Activated CD4-positive, alpha-beta T cell treated with anti-CD3 and anti-CD28 coated beads, Interleukin-10, Interleukin-2, amounts not matched to agents 100 ng/mL and 50 ng/mL, durations not matched to agents 16 hours and 8 hours (primary cell): ENCODE data around the gene MAP3K1.
"Not testable (repeated sequence)": the region's sequence is repeated elsewhere in the genome, so short reads cannot be mapped to it uniquely, and the experiment has no call there.

Source experiments
- DNase-seq: peaks from one replicate; pipeline ENCODE4 v3.0.0-alpha.2; 2020

Gene MAP3K1

GRCh38 chr5:56816546-56817081, 1.3 kb downstream of the MAP3K1 start:
- peak; percentile 77 for DNase-seq

DNA sequence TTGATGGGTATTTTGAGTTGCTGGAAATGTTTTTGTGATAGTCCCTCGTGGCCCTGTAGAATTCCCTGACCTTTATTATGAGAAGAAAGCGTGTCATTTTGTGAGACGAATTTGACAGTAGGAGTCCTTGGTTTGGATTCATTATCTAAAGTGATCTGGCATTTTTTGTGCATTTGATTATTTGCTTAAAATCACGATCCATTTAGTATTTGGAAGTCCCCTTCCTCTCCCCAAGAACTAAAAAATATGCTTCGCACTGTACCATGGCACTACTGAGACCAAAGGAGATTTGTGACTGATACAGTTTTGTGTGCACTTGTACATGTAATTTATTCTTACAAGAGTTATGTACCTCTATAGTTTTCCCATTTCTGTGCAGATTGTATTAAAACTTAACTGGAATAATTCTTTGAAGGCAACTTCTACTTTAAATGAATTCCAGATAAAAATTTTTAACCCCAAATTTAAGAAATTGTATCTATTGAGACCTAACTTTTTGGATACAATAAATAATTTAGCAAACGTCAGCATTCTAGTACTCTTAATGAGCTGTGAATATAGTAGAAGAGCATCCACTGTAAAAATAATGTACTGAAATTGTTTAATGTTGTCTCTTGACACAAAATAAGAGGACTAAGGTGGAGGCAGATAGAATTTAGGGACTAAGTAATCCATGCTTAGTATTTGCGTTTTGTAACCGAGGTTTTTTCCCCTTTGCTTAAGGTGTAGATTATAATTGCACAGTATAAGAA, 2.1 kb downstream of the MAP3K1 start:
- DNase-seq = no peak

DNA sequence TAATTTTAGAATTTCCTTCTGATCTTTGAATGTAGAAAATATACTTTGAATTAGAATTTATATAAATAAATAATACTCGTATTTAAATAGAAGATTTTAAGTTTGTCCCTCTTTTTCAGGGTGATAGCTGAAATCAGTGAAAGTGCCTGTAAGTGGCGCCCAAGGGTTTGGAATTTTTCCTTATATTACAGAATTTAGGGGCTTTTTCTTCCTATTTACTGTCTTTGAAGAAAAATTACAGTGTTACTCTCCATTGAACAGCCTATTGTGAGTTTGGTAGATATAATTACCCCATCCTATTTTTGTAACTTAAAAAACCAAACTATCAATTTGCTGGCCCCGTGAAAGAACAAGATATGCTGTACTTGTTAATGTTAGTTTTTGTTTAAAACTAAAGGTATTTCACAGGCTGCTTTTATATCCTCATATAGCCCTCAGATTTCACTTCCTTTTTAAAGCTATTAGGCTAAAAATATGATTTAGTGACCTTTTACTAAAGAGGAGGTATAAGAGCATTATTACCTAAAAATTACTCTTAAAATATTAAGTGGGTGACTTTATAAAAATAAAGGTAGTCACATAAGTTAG, 3.2 kb downstream of the MAP3K1 start:
- no peak for DNase-seq

GRCh38 chr5:56819060-56819881, 3.9 kb downstream of the MAP3K1 start:
- no peak for DNase-seq

DNA sequence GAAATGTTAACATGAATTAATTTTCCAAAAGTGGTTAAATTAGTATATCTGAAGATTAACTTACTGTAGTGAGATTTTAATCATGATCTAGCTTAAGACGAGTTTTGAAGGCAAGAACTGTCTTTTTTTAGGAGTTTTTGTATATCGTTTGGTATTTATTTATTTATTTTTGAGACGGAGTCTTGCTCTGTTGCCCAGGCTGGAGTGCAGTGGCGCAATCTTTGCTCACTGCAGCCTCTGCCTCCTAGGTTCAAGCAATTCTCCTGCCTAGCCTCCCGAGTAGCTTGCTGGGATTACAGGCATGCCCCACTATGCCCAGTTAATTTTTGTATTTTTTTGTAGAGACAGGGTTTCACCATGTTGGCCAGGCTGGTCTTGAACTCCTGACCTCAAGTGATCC, 6.5 kb downstream of the MAP3K1 start:
- not testable (repeated sequence) for DNase-seq

DNA sequence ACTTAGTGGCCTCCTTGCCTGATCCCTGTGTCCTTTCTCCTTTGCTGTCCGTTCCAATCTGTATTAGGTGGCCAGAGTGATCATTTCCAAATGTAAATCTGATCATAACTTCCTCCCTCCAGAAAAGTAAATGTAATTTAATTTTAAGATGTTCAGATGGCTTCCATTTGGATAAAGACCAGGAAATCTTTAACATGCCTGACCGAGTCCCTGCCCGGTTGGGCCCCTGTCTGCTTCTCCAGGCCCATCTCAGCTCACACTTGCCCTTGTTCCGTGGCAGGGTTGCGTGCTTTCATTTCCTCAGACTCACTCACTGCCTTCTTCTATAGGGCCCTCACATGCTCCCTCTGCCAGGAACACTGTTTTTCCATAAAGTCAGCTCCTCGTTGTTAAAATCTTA, 7.6 kb downstream of the MAP3K1 start:
- DNase-seq = no peak

DNA sequence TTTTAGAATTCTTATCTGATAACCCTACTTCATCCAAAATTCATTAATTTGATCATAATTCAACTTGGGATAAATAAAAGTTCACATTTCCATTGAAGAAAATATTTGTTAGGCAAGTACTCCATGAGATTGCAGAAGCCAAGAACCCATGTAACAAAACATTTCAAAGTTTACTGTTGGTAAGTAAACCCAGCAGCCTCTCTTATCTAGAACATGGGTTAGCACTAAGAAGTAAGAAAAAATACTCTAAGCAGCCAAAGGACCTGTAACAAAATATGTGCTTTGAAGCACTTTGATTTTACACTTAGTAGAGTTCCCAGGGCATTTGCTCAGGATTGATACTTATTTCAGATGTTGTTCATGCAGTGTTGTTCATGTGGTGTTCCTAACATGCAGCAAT, 8.7 kb downstream of the MAP3K1 start:
- no peak for DNase-seq

- DNase-seq = no peak
Observed at GRCh38 chr5:56825222-56825824, 10.0 kb downstream of the MAP3K1 start.

DNA sequence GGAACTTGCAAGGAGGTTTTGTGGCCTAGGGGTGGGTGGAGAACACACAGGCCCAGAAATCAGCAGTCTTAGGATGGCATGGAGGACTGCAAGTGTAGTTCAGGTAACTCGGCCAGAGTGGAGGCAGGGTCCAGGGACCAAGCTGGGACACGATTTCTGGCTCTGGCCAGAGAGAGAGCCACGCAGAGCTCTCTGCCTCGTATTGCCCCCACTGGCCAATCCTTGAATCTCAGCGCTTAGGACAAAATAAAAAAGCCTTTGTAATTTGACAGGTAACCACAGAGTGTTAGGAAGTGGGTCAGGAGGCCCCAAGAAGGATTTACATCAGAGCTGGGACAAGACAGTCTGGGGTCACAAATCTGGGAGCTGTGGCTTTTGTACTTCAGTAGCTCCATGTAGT, 11.7 kb downstream of the MAP3K1 start:
- no peak for DNase-seq

- DNase-seq = no peak
Observed at GRCh38 chr5:56827924-56828323, 12.6 kb downstream of the MAP3K1 start.

GRCh38 chr5:56829137-56829908, 14.0 kb downstream of the MAP3K1 start:
- DNase-seq = peak; percentile 71

DNA sequence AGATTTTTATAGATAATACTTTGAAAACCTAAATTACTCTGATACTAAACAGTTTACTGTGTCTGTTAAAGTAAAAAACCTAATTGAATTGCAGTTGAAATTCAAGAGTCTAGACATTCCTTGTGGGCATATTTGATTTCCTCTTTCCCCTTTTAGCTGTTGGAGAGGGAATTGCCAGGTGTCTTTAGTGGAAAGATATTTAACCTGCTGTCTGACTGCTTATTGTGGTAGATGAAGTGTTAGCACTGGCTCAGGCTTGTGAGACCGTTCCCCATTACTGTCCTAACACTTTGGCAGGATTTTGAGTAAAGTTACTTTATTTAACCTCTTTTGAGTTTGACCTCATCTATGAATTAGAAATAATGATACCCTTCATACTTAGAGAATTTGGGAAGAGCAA, 16.4 kb downstream of the MAP3K1 start:
- no peak for DNase-seq

DNA sequence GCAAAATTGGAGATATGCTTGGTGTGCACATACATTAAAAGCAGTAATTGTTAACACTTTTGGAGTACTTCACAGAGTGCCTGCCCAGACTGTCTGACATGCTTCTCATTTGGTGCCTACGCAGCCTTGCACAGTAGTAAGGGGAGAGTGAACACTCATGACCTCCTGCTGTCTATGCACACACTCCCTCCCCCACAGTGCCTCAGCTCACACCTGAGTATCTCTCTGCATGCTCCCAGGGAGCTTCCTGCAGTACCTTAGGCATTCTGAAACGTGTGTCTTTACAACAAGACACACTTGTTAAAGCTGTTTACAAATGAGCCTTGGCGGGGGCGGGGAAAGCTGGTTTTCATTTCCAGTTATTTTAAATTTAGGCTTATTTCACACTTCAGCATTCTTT, 18.0 kb downstream of the MAP3K1 start:
- DNase-seq = no peak

DNA sequence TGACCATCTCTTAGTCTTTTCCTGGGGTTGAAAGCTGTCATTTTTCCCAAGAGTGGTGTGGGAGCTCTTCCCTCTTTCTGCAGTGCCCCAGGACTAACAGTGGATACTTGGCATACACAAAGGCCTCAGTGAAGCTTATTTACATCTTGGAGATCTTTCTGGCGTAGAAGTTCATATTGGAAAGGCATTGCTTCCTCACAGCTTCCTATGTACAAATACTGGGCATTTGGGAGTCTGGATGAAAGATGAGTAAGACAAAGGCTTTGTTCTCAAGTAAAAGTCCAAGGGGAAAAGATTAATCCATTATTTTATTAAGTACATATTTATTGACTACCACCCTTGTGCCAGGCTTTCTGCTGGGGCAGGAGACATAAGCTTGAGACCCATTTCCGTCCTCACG, 22.0 kb downstream of the MAP3K1 start:
- DNase-seq = no peak

DNA sequence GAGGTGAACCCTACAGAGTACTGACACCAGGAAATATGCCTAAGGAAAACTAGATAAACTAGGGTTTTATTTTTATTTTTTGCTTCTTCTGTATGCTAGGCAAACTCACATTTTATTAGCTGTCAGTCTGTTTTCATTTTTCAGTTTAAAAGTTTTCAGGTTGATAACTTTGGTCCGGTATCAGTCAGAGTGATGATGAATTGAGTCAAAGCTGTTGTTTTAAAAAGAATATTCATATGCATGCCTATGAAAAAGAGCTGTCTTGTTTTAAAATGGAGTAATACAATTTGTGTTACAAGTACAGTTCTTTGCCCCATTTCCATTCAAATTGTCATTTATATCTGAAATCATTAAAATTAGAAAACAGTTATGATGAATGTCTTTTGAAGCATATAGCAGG, 22.6 kb downstream of the MAP3K1 start:
- no peak for DNase-seq

- peak; percentile 59 for DNase-seq
Observed at GRCh38 chr5:56838409-56839039, 23.2 kb downstream of the MAP3K1 start.

- no peak for DNase-seq
Observed at GRCh38 chr5:56839062-56839461, 23.7 kb downstream of the MAP3K1 start.

- no peak for DNase-seq
Observed at GRCh38 chr5:56840597-56840996, 25.2 kb downstream of the MAP3K1 start.

DNA sequence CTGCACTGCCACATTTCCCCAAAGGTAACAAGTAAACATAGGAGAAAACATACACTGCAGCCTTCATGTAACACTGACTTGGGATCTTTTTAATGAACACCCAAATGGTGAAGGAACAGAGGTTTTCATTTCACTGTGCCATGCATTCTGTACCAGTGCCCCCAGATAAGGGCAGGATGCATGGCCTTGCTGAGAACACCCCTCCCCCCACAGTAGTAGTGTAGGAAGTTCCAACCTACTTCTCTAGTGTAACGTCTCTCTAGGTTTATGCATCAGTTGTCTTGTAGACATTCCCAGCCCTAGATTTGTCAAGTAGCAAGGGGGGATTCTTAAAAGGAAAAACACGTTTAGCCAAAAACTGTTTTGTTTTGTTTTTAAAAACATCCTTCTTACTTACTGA, 29.9 kb downstream of the MAP3K1 start:
- DNase-seq = no peak

DNA sequence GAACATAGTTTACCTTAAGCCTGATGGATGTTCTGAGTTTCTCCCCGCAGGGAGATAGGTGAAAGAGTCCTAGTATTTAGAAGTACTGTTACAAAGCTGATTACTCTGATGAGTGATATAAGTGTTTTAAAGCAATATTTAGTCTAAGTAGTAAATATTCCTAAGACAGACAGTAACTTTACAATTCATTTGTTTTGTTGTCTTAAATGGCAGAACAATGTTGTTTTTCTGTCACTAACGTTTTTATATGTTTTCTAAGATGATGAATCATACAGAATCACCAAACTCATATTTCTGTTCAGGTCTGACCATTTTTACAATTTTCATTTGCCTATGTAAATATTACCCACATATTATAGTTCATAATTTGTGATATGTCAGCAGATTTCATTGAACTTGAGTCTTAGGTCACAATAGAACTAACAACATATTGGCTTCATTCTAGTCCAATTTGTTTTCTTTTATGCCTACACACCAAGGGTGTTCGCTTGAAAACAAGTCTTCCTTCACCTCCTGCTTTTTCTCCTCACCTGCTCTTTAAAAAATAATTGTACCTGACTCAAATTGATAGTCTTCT, 30.6 kb downstream of the MAP3K1 start:
- no peak for DNase-seq

DNA sequence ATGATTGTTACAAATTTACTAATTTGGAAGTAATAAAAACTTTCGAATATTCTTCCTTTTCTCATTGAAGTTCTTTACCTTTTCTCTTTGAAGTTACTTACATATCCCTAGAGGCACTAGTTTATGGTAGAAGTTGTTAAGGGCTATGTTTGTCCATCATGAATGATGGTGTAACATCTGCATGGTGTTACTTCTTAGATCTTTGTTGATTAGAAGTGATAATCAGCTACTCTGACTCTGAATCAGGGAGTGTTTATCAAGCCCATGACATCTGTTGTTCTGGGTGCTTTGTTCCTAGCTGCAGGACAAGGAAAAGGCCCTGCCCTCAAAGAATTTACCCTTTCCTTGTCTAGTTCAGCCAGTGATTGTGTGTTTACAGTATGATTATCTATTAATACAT, 32.9 kb downstream of the MAP3K1 start:
- no peak for DNase-seq

GRCh38 chr5:56849671-56850070, 34.3 kb downstream of the MAP3K1 start:
- DNase-seq = no peak
